Activated CD4-positive, alpha-beta T cell treated with anti-CD3 and anti-CD28 coated beads, Interleukin-2, amount 50 U/mL, for 16 hours (primary cell): ENCODE measurements around the gene DNAH11.

Source experiments
- DNase-seq: peaks from one replicate; pipeline ENCODE4 v3.0.0-alpha.2; 2020

Gene DNAH11

GRCh38 chr7:21550076-21550475 is 7.2 kb downstream of the DNAH11 start:
- no peak for DNase-seq

- DNase-seq: no peak
Observed at GRCh38 chr7:21550821-21551531, 8.1 kb downstream of the DNAH11 start.

- no peak for DNase-seq
Observed at GRCh38 chr7:21562385-21562784, 19.5 kb downstream of the DNAH11 start.

- DNase-seq: no peak
Observed at GRCh38 chr7:21565614-21566013, 22.8 kb downstream of the DNAH11 start.

DNA sequence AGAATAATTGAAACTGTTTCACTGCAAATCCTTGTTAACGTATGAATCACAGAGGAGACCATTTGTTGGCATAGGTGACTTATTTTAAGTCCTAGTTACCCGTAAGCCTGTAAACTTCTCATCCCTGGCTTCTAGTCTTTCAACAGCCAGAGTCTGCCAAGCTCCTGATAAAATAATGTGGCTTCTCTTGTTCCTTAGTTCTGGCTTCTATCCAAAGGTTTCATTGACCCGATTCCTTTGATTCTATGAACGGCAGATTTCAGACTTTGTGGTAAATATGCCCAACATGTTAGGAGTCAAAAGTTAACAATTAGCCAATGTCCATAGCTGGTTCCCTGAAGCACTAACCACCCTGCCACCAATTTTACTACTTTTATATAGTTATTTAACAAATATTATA is 23.3 kb downstream of the DNAH11 start:
- no peak for DNase-seq

GRCh38 chr7:21568762-21569161 is 25.9 kb downstream of the DNAH11 start:
- DNase-seq: peak; percentile 16

DNA sequence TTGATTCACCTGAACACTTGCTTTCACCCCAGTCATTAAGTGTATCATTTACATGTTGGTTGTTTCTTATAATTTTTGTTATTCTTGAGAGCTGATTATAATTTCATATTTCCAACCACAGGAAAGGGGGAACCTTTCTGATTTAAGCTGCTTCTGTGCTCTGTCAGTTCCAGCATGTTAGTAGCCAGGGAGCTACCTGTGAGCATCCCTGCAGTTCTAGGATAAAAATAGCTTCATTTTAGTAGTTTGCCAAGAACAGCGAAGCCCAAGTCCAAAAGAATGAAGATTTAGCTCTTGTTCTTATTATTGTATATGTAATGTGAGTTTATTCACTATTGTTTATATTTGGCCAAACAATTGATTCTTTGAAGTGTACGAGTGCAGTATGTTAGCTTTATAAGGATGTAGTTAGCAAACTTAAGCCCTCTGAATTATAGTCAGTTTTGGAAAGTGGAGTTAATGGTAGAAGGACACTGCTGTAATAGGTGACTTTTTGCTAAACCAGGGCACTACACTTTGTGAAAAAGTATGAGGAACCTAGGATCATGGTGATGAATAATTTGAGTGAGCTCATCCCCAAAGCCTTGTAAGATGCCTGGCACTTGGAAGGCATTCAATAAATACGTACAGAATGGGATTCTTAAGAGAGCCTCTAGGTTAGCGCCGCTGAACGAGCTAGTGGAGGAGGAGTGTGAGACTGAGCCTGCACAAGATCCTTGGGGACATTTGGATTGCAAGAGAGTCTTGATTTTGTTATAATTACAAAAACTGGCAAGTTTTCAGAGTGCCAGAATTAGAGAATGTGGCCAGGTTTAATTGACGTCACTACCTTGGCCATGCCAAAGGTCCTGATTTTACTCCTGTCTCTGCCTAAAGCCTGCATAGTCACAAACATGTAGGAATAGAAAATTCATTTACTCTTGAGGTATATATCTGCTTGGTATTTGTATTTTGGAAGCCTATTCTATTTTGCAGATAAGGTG is 29.8 kb downstream of the DNAH11 start:
- DNase-seq: no peak

DNA sequence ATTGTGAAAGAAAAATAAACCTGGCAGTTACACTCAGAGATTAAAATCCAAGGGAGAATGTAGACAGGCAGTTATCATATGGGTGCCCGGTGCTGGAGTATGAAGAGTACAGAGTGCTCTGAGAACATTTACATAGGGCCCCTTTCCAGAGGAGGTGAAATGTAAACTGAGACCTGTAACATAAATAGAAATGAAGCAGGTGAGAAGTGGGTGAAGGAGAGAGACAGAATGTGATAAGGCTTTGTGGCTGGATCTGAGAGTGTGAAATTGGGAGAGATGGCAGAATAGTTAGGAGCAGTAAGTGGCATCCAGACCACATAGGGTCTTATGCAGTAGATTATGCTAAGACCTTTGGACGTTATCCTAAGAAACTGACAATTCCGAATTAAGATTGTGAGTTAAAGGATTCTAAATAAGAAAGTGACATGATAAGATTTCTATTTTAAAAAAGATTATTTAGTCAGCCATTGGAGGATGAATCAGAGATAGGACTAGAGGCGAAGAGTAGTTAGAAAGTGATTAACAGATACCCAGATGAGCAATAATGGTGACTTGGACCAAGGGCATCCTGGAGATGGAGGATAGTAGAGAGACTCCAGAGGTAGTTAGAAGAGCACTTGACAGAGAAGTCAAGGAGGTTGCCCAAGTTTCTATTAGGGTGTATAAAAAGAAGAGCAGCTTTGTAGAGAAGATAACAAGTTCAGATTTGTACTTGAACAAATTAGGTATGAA is 36.7 kb downstream of the DNAH11 start:
- DNase-seq: no peak

DNA sequence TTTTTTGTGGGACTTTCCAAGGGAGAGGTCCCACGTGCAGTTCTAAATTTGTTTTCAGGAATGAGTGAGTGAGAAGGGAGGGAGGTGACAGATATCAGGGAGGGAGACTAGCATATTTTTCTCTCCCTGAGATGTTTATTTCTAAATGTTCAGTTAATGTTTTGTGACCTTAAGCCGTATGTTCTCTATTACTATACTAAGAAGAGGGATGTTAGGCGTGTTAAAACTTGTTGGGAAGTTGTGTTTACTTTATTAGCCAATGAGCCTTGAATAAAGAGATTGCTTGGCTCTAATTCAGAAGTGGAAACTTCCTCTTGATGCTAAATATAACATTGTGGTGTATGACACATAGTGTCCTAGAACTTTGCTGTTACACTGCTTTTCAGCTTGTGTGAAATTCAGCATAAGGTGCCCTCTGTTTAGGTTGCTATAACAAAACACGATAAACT is 37.3 kb downstream of the DNAH11 start:
- DNase-seq: no peak

- DNase-seq: no peak
Observed at GRCh38 chr7:21585070-21585724, 42.4 kb downstream of the DNAH11 start.

DNA sequence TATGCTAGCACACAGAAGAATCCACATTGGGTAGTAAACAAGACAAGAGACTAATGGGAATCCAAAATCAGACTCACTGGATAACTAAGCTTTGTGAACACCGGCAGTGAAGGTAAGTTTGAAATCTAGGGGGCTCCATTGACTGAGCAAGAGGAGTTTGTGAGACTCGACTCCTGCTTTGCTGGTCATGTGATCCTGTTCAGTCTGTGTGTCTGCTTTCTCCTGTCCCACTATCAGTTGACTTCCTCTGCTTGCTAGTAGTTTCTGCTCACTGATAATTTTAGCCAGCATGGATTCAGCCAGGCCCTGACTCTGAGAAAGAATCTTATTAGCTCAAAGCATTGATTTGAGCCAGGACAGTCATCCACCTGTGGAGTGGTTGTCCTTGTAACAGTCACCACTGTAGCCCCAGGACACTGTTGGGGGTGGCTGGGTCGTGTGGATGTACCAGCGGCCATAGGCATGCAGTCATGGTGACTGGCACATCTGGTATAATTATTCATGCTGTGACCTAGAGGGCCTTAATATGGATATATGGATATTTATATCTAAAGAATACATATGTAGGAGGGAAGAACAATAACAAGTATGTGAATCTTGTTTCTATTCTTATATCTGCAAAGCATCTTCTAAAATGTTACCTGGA is 44.4 kb downstream of the DNAH11 start:
- DNase-seq: no peak

GRCh38 chr7:21596801-21597200 is 54.0 kb downstream of the DNAH11 start:
- DNase-seq: no peak

DNA sequence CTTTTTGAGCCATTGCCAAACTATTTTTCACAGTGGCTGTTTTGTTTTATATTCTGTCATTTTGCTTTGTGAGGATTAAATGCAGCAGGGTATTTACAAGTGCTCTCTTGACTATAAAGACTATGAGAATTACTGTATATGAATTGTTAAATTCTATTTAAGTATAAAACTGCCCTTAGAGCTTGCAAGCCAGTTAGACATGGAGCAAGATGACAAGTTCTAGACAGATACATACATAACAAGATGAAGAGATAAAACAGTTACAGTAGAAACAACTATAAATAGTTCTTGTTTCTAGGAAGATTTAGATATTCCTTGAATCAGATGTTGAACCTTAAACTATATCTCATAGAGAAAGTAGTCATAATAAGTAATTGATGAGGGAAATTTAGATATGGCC is 60.6 kb downstream of the DNAH11 start:
- DNase-seq: no peak

DNA sequence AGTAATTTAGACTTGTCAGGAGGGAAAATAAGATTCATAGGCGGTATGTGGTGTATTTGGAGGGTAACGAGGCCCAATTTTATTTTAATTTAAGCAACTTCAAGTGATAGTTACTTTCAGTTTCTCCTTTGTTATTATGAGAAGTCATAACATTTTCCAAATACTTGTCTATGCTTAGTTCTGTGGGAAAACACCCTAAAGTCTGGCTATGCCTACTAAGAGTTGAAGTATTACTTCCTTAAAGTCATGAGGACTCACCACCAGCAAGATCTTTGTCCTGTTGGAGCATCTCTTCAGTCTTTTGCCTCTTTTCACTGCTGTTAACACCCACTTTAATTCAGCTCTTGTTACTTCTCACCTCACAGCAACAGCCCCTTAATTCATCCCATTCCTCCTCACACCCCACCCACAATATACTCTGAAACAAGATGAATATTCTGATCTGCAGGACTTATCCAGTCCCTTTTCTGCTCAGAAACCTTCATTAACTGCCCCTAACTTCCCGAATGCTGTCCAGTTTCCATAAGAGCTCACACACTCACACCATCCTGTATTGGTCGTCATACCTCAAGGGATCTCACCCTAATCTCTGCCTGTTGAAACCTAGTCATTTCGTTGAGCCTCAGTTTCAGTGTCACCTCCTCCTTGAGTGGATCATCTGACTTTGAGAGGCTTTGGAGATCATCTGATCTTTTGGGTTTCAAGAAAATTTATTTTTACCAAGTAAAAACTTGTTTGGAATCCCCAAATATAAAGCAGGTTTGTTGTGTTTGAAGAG is 61.3 kb downstream of the DNAH11 start:
- DNase-seq: no peak

DNA sequence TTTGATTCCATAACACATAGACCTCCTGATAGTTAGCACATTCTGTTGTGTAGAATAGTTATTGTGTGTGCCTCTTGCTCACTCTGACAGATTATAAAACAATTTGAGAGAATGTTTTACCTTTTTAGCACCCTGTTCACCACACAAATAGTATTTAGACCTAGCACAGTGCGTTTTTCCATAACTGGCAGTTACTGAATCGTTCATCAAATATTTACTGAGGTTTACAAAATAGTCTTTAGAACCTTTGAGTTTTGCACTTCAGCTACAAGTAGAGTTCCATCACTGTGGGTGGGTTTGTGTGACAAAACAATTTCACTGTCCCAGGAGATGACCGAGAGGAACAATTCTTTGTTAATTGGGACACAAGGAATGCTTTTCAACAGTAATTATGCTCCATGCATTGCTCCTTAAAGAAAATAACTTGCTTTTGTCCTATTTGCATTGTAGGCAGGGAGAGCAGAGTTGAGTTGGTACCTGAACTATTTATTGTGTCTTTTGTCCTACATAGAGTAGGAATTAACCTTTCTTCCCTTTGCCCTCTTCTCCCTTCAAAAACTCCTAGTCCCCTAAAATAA is 62.3 kb downstream of the DNAH11 start:
- no peak for DNase-seq

- DNase-seq: no peak
Observed at GRCh38 chr7:21608465-21608864, 65.6 kb downstream of the DNAH11 start.

DNA sequence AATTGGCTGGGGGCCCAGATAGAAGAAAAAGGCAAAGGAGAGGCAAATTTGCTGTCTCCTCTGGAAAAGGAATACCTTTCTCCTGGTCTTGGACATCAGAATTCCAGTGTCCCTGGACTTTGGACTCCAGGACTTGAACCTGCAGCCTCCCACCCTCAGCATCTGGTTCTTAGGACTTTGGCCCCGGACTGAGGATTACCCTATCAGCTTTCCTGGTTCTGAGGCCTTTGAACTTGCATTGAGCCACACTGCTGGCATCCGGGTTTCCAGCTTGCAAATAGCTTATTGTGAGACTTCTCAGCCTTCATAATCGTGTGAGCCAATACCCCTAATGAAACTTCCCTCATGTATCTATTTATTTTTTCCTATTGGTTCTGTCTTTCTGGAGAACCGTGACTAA is 68.3 kb downstream of the DNAH11 start:
- DNase-seq: no peak

GRCh38 chr7:21616091-21616490 is 73.3 kb downstream of the DNAH11 start:
- no peak for DNase-seq

GRCh38 chr7:21616796-21617436 is 74.1 kb downstream of the DNAH11 start:
- DNase-seq: no peak

DNA sequence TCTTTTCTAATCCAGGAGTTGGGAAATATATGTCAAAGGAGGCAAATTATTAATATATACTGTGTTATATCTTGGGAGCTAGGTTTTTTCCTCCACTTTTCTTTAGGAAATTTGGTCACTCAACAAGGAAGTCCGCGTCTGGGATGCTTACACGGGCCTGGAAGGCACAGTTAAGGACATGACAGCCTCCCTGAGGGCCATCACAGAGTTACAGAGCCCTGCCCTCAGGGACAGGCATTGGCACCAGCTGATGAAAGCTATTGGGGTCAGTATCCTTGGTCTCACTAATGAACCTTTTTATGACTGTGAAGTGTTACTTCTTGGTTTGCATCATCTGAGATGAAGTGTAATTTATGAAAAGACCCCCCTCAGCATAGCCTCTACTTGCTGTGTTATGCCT is 74.7 kb downstream of the DNAH11 start:
- DNase-seq: no peak
